Kidney (tissue), 22 donors: ENCODE data around the gene MAGIX. TPM values are rescaled to one million over a fixed set of nuclear protein-coding genes. Genes with fewer than 3 reads are reported as not detected.

Experiments used
- DNase-seq, 5 donors: peaks; one replicate each; pipeline ENCODE4 v3.0.0-alpha.2; 2013 to 2020
- FAIRE-seq: peaks from 2 replicates; lab custom pipeline; 2012; peaks lifted over from hg19 to GRCh38; lab: Jason Lieb, UNC
- H3K27ac ChIP-seq, 2 donors: one replicate each; pipeline ENCODE4 v1.7.0; 2013; ENCODE audit warnings: low read depth in 2 of 2, low read length in 2 of 2, inconsistent platforms in 1 of 2
- H3K27me3 ChIP-seq: one replicate; pipeline ENCODE4 v1.7.1; 2013; ENCODE audit warnings: low read length, inconsistent platforms; ENCODE audit not compliant: control insufficient read depth, insufficient read depth
- H3K36me3 ChIP-seq, 3 donors: one replicate each; pipeline versions ENCODE4 v1.7.0 to v1.7.1; 2013; ENCODE audit warnings: low read length in 3 of 3, control low read depth in 1 of 3, inconsistent platforms in 1 of 3; ENCODE audit not compliant: insufficient read depth in 3 of 3, control insufficient read depth in 2 of 3
- H3K4me1 ChIP-seq, 3 donors: one replicate each; pipeline versions ENCODE4 v1.7.0 to v1.7.1; 2013; ENCODE audit warnings: low read length in 3 of 3, inconsistent platforms in 1 of 3, low read depth in 1 of 3; ENCODE audit not compliant: control insufficient read depth in 2 of 3, insufficient read depth in 2 of 3
- H3K4me3 ChIP-seq, 3 donors: one replicate each; pipeline versions ENCODE4 v1.7.0 to v1.8.1; 2013; ENCODE audit warnings: low read length in 3 of 3, control low read depth in 1 of 3, inconsistent platforms in 1 of 3
- H3K9ac ChIP-seq, 3 donors: one replicate each; pipeline versions ENCODE4 v1.7.0 to v1.7.1; 2013; ENCODE audit warnings: low read length in 3 of 3, control low read depth in 1 of 3, inconsistent platforms in 1 of 3
- H3K9me3 ChIP-seq, 3 donors: one replicate each; pipeline versions ENCODE4 v1.7.0 to v1.7.1; 2013; ENCODE audit warnings: low read length in 3 of 3, control low read depth in 1 of 3, inconsistent platforms in 1 of 3; ENCODE audit not compliant: control insufficient read depth in 2 of 3, insufficient read depth in 1 of 3
- intact Hi-C: fragments of 100-400 bp; cut with DNase I; formaldehyde crosslinking; loops from one replicate; pipeline ENCODE4 v1.11.1; 2022
- long read RNA-seq, 10 donors: library from polyadenylated mRNA in 1 of 10; unstranded in 1 of 10; transcript quantifications; one replicate each; pipeline ENCODE4 v2.0.0 and lab custom pipeline, GENCODE V29; 2021 to 2026
- polyA plus RNA-seq: library from polyadenylated mRNA; stranded (reverse); fragments of 350-450 nt; fragmentation: Illumina TruSeq; extraction: RNeasy Lipid Tissue Mini Kit (QIAGEN cat#74804); gene quantifications from one replicate; pipeline ENCODE4 v1.2.3, GENCODE V29; 2014; ENCODE audit warnings: low read depth, low replicate concordance; ENCODE audit not compliant: insufficient read depth
- total RNA-seq: library from RNA; stranded (reverse); fragmentation: NEBNext Ultra II Directional; extraction: Animal tissue kit (Norgen Biotek cat#: 25700); gene quantifications from one replicate; pipeline ENCODE4 v1.2.1, GENCODE V29; 2021
- TF ChIP-seq, protein P1 (sequence below): IDR thresholded peaks from 3 replicates; pipeline ENCODE4 v1.5.1; 2012; ENCODE audit warnings: mild to moderate bottlenecking, moderate library complexity, borderline replicate concordance; ENCODE audit not compliant: insufficient read depth; ENCODE audit errors: extremely low read depth
- donor health status: control.
- donor health status: control.
- donor health status: control.
- donor health status: control.
- donor health status: control.
- donor health status: DM: yes; HTN: yes; CAD: no.
- donor health status: Normal renal cell carcinoma (clear cell type).

MAGIX gene
- total RNA-seq, result 11.6 TPM
- 34.0 TPM for polyA plus RNA-seq
- long read RNA-seq, donor 1, result 0 reads
- long read RNA-seq, donor 2, partial matches to known transcripts, result 0 of 2 reads
- long read RNA-seq, donor 2, other reads (novel, unspliced or antisense), result 0 of 2 reads
- long read RNA-seq, donor 3, result 0 reads
- long read RNA-seq, donor 4, result 0 reads
- long read RNA-seq, donor 5, result 0 reads
- long read RNA-seq, donor 6, partial matches to known transcripts, result 0 of 1 reads
- long read RNA-seq, donor 6, other reads (novel, unspliced or antisense), result 0 of 1 reads
- long read RNA-seq, donor 7, partial matches to known transcripts, result 1 of 16 reads
- long read RNA-seq, donor 7, other reads (novel, unspliced or antisense), result 11 of 16 reads
- long read RNA-seq, donor 8, partial matches to known transcripts, result 0 of 1 reads
- long read RNA-seq, donor 8, other reads (novel, unspliced or antisense), result 0 of 1 reads
- long read RNA-seq, donor 9, partial matches to known transcripts, result 0 of 1 reads
- long read RNA-seq, donor 9, other reads (novel, unspliced or antisense), result 0 of 1 reads
- long read RNA-seq, donor 10, result 0 reads

DNA sequence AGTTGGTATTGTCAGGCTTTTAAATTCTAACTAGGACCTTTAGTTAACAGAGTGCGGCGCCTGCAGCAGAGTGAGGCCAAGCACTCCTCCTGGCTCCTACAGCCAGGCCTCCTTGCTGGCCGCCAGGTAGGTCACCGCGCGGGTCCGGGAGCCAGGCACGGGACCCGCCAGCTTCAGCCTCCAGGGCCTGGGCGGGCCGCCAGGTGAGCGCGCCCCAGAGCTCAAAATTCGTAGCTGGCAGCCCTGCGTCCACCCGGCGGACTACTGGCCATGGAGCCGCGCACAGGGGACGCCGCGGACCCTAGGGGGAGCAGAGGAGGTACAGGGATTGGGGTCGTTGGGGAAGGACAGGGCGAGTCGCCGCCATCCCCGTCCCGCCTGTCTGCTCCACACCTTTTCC is at the start of gene MAGIX:
Gene MAGIX, plus strand, starts transcription at position 139 of the 400 bp plus-strand sequence. Its CDS starts 132 bp downstream, at position 271.
- FAIRE-seq (no peak), DNase-seq (peak in 3 of 5 donors; percentile 3 to 22 (median 16))
- TF ChIP-seq, protein P1, sequence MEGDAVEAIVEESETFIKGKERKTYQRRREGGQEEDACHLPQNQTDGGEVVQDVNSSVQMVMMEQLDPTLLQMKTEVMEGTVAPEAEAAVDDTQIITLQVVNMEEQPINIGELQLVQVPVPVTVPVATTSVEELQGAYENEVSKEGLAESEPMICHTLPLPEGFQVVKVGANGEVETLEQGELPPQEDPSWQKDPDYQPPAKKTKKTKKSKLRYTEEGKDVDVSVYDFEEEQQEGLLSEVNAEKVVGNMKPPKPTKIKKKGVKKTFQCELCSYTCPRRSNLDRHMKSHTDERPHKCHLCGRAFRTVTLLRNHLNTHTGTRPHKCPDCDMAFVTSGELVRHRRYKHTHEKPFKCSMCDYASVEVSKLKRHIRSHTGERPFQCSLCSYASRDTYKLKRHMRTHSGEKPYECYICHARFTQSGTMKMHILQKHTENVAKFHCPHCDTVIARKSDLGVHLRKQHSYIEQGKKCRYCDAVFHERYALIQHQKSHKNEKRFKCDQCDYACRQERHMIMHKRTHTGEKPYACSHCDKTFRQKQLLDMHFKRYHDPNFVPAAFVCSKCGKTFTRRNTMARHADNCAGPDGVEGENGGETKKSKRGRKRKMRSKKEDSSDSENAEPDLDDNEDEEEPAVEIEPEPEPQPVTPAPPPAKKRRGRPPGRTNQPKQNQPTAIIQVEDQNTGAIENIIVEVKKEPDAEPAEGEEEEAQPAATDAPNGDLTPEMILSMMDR, result no peak
- Histone ChIP-seq H3K9me3 (no peaks in the 10 kb centered on the region), H3K4me3 (peak within 1 kb of the TSS in 2 of 3 donors; percentile 20 to 60), H3K9ac (peak within 1 kb of the TSS in 1 of 3 donors; percentile 73), H3K36me3 (no peaks in the 10 kb centered on the region), H3K27me3 (no peaks in the 10 kb centered on the region), H3K27ac (peak within 1 kb of the TSS; percentile 57 to 95), H3K4me1 (no peaks in the 10 kb centered on the region)
- intact Hi-C loops, result no loop called here

DNA sequence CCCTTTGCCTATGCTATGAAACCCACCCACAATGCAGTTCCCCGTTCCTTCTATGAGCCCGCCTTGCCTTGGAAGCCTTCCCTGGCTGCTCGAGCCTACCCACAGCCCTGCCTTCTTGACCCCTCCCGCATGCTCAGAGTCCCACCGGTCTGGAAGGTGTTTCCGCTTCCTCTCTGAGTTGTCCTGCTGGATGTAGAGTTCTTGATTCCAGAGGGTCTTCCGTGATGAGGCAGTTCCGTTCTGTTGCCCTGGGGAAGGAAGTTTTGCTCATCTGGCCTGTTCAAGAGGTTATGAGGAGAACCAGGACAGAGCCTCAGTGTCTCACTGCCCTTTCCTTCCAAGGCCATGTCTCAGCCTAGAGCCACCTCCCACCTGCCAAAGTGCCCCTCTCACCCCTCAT is 46.5 kb upstream of the MAGIX start:
- Histone ChIP-seq H3K27me3 (no peaks in the 10 kb centered on the region), H3K36me3 (peaks cover 0 to 11% (median 10%) of the 10 kb centered on the region in 3 donors), H3K4me3 (no peak overlapping the region), H3K9ac (no peak overlapping the region), H3K27ac (no peak overlapping the region), H3K9me3 (no peaks in the 10 kb centered on the region), H3K4me1 (no peaks in the 10 kb centered on the region)
- intact Hi-C loops, result no loop called here
- DNase-seq (no peak), FAIRE-seq (no peak)
- TF ChIP-seq, protein P1, result no peak

DNA sequence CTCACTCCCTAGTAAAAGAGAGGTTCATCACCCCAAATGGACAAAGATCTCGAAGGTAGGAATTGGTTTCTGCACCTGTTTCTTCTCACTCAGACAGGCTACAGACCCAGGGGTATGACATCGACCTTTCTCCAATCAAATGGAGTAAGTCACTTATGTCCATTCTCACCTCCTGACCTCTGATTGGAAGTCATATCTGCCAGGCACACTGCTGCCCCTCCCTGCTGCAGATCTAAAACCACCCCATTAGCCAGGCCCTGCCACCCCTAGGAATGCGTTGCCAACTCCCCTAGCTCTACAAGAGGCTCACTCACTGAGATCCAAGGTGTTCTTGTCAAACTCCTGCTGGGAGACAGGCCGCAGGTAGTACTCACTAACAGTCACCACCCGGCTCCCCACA is 45.8 kb upstream of the MAGIX start:
- no peaks in the 10 kb centered on the region for H3K27me3 ChIP-seq
- H3K4me3 ChIP-seq, result no peak overlapping the region
- no peak overlapping the region for H3K9ac ChIP-seq
- TF ChIP-seq, protein P1, result no peak
- no peaks in the 10 kb centered on the region for H3K9me3 ChIP-seq
- FAIRE-seq (no peak), DNase-seq (no peak)
- peaks cover 0 to 15% (median 11%) of the 10 kb centered on the region in 3 donors for H3K36me3 ChIP-seq
- H3K4me1 ChIP-seq, result no peaks in the 10 kb centered on the region
- intact Hi-C loops, result no loop called here
- no peak overlapping the region for H3K27ac ChIP-seq
